HG03558 (cell line): Measurements from ENCODE around the gene PLCXD3.

Source experiments
- ATAC-seq: cut with Tn5 transposase; IDR thresholded peaks from one replicate; pipeline ENCODE4 v1.9.1; 2021; ENCODE audit warnings: moderate number of reproducible peaks; ENCODE audit not compliant: unreplicated experiment; ENCODE audit errors: extremely low read depth

Gene PLCXD3

DNA sequence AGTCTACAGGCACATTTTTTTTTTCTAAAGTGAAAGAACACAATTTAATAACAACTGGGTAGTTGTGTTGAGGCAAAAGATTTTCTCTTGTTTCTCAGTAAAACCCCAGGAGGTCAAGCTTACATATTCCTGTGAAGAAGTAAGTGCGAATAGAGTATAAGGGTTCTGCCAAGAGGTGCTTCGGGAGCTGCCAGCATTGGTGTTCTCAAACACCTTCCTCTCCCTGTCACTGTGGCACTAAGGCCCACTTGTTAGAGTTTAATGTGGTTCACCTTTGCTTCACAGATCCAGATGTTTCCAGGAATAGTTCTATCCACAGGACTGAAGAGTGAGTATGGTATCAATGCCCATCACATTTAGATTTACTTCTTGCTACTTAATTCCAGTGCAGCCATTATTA lies 205.3 kb downstream of the PLCXD3 start:
- no peak for ATAC-seq

DNA sequence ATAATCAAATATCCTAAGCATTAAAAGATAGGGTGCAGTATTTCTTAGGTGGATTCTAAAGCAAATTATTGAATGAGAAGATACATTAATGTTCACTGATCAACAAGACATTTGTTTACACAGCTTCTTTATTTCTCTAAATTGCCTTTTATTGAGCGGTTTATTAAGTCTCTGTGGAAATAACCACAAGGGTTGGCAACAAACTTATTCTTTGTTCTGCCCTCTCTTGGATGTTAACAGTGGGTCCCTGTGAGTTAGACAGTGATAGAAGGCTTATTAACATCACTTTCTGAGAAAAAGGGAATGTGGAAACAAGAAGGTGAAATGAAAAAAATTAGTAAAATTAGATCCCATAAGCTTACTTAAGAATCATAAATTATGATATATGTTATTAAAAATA lies 214.3 kb downstream of the PLCXD3 start:
- no peak for ATAC-seq

DNA sequence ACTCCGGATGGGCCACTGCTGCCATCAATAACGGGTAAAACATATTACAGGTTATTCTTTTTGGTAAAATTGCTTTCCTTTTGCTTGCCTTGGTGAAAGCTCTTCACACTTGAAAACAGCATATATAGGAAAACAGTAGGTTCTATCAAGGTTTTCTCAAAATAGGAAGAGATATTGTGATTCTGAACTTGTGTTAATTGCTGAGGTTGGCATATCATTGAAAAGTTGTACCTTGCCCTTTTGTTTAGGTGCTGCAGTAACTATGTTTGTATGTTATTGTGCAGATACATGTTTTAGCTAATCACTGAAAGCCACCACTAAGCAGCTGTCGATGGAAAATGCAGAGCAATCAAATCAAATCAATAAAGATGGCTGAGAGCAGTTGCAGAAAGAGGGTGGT lies 219.1 kb downstream of the PLCXD3 start:
- ATAC-seq, result no peak

DNA sequence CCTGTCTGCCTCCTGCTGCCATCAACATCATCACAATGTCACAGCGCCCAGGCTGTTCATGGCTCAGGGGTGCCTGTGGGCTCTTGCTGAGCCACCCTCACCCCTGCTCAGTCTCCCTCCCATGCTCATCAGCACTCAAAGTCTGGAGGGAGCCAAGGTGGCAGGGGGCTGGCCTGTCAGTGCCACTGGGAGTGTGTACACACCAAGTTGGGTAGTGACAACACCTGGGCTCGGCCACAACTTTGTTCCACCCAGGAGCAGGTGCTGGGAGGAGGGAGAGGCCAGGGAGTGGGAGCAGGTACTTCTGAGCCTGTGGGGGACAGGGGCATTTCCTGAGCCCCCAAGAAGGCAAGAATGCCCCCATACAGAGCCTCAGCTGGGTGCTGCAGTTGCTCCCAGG lies 219.6 kb downstream of the PLCXD3 start:
- no peak for ATAC-seq

DNA sequence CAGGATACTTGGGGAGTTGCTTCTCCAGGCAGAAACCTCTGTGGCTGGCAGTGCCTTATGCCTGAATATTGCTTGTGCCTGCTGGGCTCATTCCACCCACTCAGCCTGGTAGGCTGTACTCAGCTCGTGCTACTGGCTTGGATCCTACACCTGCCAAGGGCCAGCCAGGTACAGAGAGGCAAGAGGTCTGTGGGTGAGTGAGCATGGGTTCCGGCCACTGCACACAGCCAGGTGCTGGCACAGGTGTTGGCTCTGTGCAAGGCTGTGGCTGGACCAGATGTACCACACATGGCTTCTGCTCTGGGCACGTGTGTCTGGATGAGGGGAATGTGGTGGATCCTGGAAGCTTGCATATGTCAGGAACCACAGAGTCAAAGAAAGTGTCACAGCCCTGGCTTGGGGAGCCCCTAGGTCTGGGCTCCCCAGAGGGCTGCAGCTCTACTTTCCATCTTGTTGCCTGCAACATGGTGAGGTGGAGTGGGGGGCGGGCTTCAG lies 220.4 kb downstream of the PLCXD3 start:
- no peak for ATAC-seq

DNA sequence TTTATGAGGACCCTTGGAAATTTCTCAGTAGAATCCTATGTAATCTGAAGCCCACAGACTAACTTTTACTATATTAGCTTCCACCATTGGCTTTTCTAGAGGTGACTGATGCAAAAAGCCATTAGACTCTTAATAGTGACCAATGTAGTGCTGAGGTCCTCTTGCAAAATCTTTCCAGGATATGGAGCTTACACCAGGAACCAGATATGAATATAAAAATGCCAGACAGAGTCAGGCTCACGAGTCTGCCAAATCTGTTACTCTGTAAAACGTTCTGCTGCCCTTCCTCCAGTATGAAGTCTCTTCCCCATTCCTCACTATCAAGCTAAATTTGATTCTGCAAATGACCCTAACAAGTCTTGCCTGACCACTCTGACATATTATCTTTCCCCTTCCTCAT lies 223.7 kb downstream of the PLCXD3 start:
- ATAC-seq, result no peak

DNA sequence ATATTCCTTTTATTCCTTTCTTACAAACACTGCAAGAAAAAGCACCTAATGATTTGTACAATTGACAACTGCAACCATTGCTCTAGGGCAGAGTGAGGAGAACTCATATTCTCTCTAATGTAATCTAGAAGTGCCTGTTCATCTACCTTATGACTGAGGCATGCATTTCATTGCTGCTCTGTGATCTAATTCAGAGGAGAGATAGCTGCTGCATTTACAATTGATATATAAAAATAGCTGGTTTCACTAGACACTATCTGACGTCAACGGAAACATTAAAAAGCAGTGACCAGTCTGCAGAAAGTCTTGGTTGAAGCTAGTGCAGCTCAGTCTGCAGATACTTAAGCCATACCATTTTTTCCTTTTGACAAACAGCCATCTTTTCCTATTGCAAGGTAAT lies 224.2 kb downstream of the PLCXD3 start:
- no peak for ATAC-seq

DNA sequence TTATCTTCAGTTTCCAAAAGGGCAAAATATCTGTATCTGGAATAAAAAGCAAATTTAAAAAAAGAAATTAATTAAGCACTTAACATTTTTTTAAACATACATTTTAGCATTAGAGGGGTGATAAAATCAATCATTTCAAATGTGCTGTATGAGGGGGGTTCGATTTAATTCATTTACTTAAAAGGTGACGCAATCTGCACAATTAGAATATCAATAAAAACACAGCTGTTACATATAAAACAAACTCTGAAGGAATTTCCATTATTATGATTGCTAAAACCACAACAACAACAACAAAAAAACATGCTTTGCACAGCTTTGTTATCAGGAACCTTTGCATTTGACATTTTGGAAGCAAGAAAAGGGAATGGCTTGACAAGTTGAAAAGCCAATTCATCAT lies 225.5 kb downstream of the PLCXD3 start:
- ATAC-seq, result no peak

DNA sequence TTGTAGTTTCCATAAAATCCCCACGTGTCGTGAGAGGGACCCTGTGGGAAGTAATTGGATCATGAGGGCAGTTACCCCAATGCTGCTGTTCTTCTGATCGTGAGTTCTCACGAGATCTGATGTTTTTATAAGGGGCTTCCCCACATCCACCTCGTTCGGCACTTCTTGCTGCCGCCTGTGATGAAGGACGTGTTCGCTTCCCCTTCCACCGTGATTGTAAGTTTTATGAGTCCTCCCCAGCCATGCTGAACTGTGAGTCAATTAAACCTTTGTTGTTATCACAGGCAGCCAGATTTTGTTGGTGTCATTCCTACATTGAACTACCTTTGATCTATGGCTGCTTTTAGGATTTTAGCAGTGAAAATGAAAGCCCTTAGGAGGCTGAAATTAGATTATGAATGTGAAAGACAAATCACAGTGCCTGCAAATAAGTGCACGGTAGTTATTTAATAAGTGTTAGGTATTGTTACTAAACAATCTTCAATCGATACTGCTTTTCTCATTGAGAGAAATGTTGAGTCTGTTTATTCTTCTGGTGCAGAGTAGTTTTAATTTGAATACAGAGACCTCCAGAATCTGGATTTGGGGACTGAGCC lies 229.1 kb downstream of the PLCXD3 start:
- no peak for ATAC-seq

DNA sequence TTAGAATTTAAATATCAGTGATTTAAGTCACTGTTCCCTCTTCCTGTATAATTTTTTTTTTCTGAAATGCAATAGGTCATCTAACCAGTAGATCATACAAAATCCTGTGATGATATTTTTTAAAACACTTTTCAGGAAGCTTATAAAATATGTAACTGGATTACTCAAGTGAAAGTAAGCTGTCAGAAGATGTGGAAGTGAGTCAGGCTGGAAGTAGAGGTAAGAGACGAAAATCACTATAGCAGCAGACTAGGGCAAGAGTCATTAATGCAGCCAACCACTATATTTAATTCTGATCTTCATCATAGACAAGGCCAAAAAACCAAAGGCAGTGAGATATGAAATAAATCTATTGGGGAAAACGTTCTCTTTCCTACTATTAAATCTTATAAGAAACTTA lies 231.4 kb downstream of the PLCXD3 start:
- no peak for ATAC-seq

DNA sequence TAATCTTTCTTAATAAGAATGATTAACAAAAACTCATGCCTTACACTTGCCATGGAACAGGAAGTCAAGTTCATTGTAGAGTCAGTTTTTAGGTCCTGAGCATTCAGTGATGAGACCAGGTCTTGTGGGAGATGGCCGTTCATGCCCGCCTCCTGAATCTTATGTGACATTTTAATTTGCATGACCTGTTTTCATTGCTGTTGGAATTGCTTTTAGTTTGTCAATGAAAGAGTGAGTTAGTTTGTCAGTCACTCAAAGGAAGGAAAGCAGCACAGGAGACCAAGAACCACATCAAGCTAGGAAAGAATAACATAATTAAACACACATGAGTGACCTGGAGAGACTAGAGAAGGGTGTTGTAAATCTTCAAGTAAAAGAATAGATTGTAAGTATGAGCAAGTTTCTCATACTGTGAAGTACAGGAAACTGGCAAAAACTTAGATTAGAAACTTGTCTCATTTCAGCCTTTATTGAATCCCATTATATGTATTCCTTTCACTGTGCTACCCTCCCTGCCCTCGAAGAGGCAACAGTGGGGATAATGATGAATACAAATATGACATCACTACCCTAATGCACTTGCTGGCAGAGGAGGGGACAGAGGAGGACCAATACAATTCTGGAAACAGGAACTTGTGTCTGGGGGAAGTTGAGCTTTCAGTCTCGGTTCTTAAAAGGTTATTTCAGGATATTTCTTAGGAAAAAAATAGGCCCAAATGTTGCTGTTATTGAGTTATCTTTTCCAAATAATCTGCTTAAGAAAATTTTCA lies 232.7 kb downstream of the PLCXD3 start:
- ATAC-seq, result no peak

DNA sequence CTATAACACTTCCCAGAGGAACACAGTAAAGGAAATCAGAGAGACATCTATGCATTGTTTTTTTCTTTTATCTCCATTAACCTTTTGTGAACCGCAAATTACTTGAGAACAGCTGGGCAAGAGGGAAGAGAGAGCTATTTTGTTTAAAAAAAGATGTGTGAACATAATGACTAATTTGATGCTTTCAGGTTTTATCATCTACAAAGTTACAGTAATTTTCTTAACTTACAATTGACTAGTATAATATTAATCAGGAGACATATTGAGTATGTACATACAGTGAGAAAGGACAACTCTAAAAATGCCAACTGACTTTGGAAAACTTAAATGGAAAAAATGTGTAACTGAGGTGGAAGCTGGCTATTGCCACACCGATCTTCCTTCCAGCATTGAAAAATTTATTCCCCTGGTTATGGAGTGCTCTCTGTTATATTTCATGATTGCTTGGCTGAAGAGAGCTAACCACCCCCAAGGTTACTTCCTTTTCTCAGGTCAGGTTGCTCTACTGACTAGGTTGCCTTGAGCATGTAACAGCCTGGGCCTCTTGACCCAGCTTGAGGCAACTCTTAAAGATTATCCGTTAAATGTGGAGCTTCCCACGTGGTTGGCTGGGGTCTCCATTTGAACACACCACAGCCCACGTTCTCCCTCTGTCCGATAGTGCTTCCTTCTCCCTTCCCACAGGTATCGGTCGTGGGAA lies 234.4 kb downstream of the PLCXD3 start:
- no peak for ATAC-seq

DNA sequence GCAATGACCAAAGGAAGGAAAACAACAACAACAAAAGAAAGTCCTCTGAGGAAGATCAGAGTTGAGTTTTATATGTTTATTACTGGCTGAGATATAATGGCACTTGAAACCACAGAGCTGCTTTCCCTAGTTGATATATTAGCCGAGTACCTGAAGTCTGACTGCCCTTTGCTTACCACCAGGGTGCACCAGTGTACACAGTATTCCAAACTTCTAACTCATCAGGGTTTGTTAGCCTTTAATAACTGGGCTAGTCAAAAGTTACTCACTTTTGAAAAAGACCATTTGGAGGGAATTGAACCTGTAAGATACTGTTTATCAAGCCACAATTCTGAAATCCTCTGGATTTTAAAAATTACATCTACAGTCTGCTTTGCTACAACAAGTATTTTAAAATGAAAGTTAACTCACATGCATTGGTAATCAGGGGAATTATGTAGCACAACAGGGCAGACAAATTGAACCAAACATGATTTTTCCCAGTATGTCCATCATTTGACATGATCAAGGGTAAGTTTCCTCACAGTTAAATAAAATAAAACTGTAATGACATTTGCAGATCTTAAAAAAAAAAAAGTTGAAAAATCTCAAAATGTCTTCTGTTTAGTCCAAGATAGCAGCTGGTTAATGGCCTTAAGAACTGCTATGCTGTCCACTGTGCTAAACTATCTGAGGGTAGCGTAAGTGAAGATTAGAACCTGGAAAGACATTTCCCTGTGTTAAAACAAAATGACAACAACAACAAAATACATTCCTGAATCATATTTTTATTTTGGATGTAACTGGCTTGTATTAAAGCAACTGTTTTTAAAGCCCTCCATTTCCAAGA lies 239.8 kb downstream of the PLCXD3 start:
- ATAC-seq, result no peak

DNA sequence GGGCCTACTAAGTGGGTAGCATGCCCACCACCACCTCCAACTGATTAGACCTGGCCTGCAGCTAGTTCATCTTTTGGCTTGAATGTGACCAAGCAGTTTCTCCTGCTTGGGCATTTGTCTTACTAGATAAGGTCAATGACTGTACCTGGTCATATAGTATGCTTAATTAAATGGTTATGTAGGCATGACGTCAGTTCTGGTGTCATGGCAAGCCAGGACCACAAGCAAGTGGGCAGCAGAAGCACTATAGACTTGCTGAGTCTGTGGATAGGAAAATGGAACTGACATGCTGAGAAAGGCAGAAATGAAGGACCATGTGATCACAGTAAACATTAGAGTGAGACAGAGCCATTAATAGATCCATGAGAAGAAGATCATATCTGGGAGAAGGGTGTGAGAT lies 241.5 kb downstream of the PLCXD3 start:
- ATAC-seq, result no peak

DNA sequence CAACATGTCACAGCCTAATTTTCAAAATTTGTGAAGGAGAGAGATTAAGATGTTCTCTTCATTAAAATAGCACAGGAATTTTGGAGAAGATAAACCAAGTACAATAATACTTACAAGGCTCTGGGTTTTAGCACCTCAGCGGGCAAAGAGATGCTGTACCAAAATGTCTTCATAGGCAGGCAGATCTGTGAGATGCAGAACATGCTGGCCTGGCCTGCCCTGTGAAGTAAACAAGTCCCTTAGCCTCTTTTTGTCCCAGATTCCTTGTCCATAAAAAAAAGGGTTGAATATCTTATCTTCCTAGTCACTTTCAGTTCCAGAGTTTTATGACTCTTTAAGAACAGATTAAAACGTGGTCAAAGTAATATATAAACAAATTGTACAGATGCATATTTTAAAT lies 244.0 kb downstream of the PLCXD3 start:
- ATAC-seq, result no peak

DNA sequence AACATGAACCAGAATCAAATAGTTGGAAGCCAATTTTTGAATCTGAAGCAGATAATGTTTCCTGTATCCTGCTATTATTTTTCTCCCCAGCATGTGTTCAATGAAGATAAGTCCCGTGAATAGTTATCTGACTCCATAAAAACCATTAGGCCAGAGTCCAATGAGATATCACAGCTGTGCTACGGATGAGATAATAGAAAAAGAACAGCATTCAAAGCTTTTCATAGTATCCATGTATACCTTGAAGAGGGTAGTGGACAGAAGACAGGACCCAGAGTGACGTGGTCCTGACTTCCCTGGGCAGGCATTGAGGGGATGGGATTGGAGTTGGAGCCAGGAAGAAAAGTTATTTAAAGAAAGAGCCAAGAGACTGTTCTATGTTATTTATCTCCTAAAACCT lies 246.4 kb downstream of the PLCXD3 start:
- no peak for ATAC-seq

DNA sequence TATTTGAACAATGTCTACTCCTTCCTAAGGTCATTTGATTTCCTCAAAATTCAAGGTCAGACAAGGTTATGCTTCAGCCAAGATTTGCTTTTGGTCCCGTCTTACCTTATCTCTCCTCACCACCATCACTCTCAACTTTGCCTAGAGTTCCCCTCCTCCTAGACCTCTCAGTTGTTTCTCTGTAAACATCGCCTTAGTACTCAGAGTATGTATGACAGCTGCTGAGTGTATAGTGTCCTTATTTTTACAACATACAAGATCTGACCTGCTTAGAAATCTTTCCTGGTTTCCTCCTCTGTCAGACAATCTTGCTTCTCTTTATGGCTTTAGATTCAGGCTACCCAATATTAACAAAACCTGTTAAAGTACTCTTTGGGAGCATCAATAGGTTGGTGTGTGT lies 247.1 kb downstream of the PLCXD3 start:
- ATAC-seq, result no peak
